C4-2B (cell line): ENCODE measurements around the gene SH3RF3.
A peak's percentile ranks its signal among the peaks of the same experiment; 100 is the strongest.

Experiments used
- H3K27ac ChIP-seq: fragments of 450-650 bp; 2 replicates; pipeline ENCODE4 v1.5.1; 2017
- CTCF ChIP-seq: fragments of 450-650 bp; conservative IDR thresholded peaks from 2 replicates; pipeline ENCODE4 v1.5.1; 2017; ENCODE audit warnings: mild to moderate bottlenecking
- ZFX ChIP-seq: fragments of 450-650 bp; IDR thresholded peaks from 2 replicates; pipeline ENCODE4 v1.6.1; 2017

Gene SH3RF3

GRCh38 chr2:109128616-109129355 is at the start of gene SH3RF3:
Gene SH3RF3, plus strand, starts transcription at chr2:109129205.
- H3K27ac ChIP-seq, result peak within 1 kb of the TSS; percentile 28
- no peak for TF ChIP-seq CTCF
- 0 out of 2 replicates have a peak, but pooled peaks have one; percentile 11 for TF ChIP-seq ZFX

- TF ChIP-seq ZFX (no peak), CTCF (no peak)
- H3K27ac ChIP-seq, result no peak overlapping the region
Observed at GRCh38 chr2:109079590-109079989, 49.4 kb upstream of the SH3RF3 start.

- TF ChIP-seq CTCF, result no peak
- TF ChIP-seq ZFX, result no peak
- H3K27ac ChIP-seq, result no peak overlapping the region
Observed at GRCh38 chr2:109080109-109080508, 48.9 kb upstream of the SH3RF3 start.

- H3K27ac ChIP-seq, result no peak overlapping the region
- no peak for TF ChIP-seq ZFX
- no peak for TF ChIP-seq CTCF
Observed at GRCh38 chr2:109080757-109081156, 48.2 kb upstream of the SH3RF3 start.

- TF ChIP-seq ZFX (no peak), CTCF (no peak)
- H3K27ac ChIP-seq, result no peak overlapping the region
Observed at GRCh38 chr2:109081374-109081773, 47.6 kb upstream of the SH3RF3 start.

- no peak overlapping the region for H3K27ac ChIP-seq
- TF ChIP-seq ZFX (no peak), CTCF (no peak)
Observed at GRCh38 chr2:109083771-109084170, 45.2 kb upstream of the SH3RF3 start.

- TF ChIP-seq ZFX (no peak), CTCF (no peak)
- no peak overlapping the region for H3K27ac ChIP-seq
Observed at GRCh38 chr2:109084341-109084740, 44.7 kb upstream of the SH3RF3 start.
